ENCODE results near the gene ATP8A2. TPM values are rescaled to one million over a fixed set of nuclear protein-coding genes. Genes with fewer than 3 reads are reported as not detected.

The ATP8A2 gene
- total RNA-seq, 1 donor from 2014 or later = 0.05 TPM

GRCh38 chr13:25873242-25873612 lies 501.5 kb downstream of the ATP8A2 start:
- DNase-seq (no peak), ATAC-seq (ENCODE audit: poor library complexity) (no peak)
- intact Hi-C loops (cut with DNase I) = no loop called here

GRCh38 chr13:25874064-25874737 lies 502.4 kb downstream of the ATP8A2 start:
- DNase-seq (no peak), ATAC-seq (ENCODE audit: poor library complexity) (no peak)
- intact Hi-C loops (cut with DNase I) = no loop called here

- DNase-seq (peak; percentile 51), ATAC-seq (ENCODE audit: poor library complexity) (no peak)
- intact Hi-C loops (cut with DNase I) = no loop called here
These were observed 503.1 kb downstream of the ATP8A2 start for GRCh38 chr13:25874907-25875306.

GRCh38 chr13:25876247-25876646 lies 504.5 kb downstream of the ATP8A2 start:
- intact Hi-C loops (cut with DNase I) = no loop called here
- ATAC-seq (ENCODE audit: poor library complexity) (no peak), DNase-seq (no peak)

- no peak for DNase-seq
- intact Hi-C loops (cut with DNase I) = no loop called here
- no peak for ATAC-seq (ENCODE audit: poor library complexity)
These were observed 507.7 kb downstream of the ATP8A2 start for GRCh38 chr13:25879466-25879865.

GRCh38 chr13:25881136-25881926 lies 509.6 kb downstream of the ATP8A2 start:
- no peak for ATAC-seq (ENCODE audit: poor library complexity)

GRCh38 chr13:25881971-25882451 lies 510.2 kb downstream of the ATP8A2 start:
- no peak for DNase-seq
- intact Hi-C loops (cut with DNase I) = no loop called here
- no peak for ATAC-seq (ENCODE audit: poor library complexity)

More at GRCh38 chr13:25881136-25881926, 509.6 kb downstream of the ATP8A2 start:
- no peak for DNase-seq
- intact Hi-C loops (cut with DNase I) = no loop called here

- intact Hi-C loops (cut with DNase I) = no loop called here
- no peak for DNase-seq
- no peak for ATAC-seq (ENCODE audit: poor library complexity)
These were observed 510.9 kb downstream of the ATP8A2 start for GRCh38 chr13:25882466-25883357.

GRCh38 chr13:25885418-25885817 lies 513.6 kb downstream of the ATP8A2 start:
- DNase-seq (no peak), ATAC-seq (ENCODE audit: poor library complexity) (no peak)
- intact Hi-C loops (cut with DNase I) = no loop called here

GRCh38 chr13:25886438-25887214 lies 514.9 kb downstream of the ATP8A2 start:
- ATAC-seq (ENCODE audit: poor library complexity) (no peak), DNase-seq (no peak)
- intact Hi-C loops (cut with DNase I) = no loop called here

- no peak for ATAC-seq (ENCODE audit: poor library complexity)
- intact Hi-C loops (cut with DNase I) = no loop called here
These were observed 516.3 kb downstream of the ATP8A2 start for GRCh38 chr13:25887962-25888655.

GRCh38 chr13:25890671-25891212 lies 519.0 kb downstream of the ATP8A2 start:
- intact Hi-C loops (cut with DNase I) = no loop called here
- DNase-seq (no peak), ATAC-seq (ENCODE audit: poor library complexity) (no peak)

More at GRCh38 chr13:25887962-25888655, 516.3 kb downstream of the ATP8A2 start:
- no peak for DNase-seq

- DNase-seq (no peak), ATAC-seq (ENCODE audit: poor library complexity) (no peak)
- intact Hi-C loops (cut with DNase I) = no loop called here
These were observed 527.2 kb downstream of the ATP8A2 start for GRCh38 chr13:25898991-25899390.

GRCh38 chr13:25899464-25899863 lies 527.7 kb downstream of the ATP8A2 start:
- no peak for ATAC-seq (ENCODE audit: poor library complexity)
- no peak for DNase-seq
- intact Hi-C loops (cut with DNase I) = no loop called here

GRCh38 chr13:25899952-25900351 lies 528.2 kb downstream of the ATP8A2 start:
- intact Hi-C loops (cut with DNase I) = no loop called here
- no peak for DNase-seq
- ATAC-seq (ENCODE audit: poor library complexity) = no peak

GRCh38 chr13:25901460-25902376 lies 529.9 kb downstream of the ATP8A2 start:
- ATAC-seq (ENCODE audit: poor library complexity) = no peak
- intact Hi-C loops (cut with DNase I) = no loop called here

GRCh38 chr13:25902455-25902854 lies 530.7 kb downstream of the ATP8A2 start:
- ATAC-seq (ENCODE audit: poor library complexity) = no peak
- intact Hi-C loops (cut with DNase I) = no loop called here
- DNase-seq = no peak

More at GRCh38 chr13:25901460-25902376, 529.9 kb downstream of the ATP8A2 start:
- no peak for DNase-seq

Data from Right ventricle myocardium superior (tissue), 1 donor.